Testis (tissue), 2 donors: ENCODE data around the gene SLC4A2.

ENCODE experiments used
- POLR2A ChIP-seq: fragments of 450-650 bp; IDR thresholded peaks from one replicate; pipeline ENCODE4 v1.6.1; 2017; ENCODE audit warnings: antibody characterized with exemption, mild to moderate bottlenecking, moderate library complexity
- TF ChIP-seq, protein P1 (sequence below), 3 experiments: fragments of 450-650 bp in 2 of 3; fragments of 200-600 bp in 1 of 3; sonication (generic) in 1 of 3; IDR thresholded peaks; one replicate each; pipeline ENCODE4 v1.5.1; 2016 to 2019; ENCODE audit warnings: antibody characterized with exemption in 3 of 3, mild to moderate bottlenecking in 2 of 3, moderate library complexity in 1 of 3

DNA sequence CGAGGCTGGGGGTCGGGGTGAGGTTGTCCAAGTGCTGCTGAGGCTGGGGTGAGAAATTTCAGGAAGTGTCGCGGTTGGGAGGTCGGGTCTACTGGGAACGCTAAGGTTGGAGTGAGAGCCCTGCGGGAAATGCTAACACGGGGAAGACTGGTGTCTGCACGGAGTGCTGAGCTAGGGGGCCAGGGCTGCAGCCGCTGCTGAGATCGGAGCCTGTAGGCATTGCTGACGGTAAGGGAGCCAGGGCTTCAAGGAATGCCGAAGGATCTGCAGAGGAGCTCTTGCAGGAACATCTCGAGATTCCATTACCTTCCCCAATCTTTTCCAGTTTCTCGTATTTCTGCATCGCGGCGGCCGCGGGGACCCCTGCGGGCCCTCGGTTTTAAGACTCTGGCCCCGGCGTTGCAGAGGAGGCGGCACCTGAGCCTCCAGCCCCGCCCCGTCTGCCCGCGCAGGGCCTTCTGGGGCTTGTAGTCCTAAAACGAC is 1.8 kb upstream of the SLC4A2 start, which contains the start of gene CDK5:
- TF ChIP-seq, protein P1, sequence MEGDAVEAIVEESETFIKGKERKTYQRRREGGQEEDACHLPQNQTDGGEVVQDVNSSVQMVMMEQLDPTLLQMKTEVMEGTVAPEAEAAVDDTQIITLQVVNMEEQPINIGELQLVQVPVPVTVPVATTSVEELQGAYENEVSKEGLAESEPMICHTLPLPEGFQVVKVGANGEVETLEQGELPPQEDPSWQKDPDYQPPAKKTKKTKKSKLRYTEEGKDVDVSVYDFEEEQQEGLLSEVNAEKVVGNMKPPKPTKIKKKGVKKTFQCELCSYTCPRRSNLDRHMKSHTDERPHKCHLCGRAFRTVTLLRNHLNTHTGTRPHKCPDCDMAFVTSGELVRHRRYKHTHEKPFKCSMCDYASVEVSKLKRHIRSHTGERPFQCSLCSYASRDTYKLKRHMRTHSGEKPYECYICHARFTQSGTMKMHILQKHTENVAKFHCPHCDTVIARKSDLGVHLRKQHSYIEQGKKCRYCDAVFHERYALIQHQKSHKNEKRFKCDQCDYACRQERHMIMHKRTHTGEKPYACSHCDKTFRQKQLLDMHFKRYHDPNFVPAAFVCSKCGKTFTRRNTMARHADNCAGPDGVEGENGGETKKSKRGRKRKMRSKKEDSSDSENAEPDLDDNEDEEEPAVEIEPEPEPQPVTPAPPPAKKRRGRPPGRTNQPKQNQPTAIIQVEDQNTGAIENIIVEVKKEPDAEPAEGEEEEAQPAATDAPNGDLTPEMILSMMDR (IDR thresholded peaks at IDR 0.05): no peak
- no peak for TF ChIP-seq POLR2A
